Measurements from ENCODE around the gene CYP27B1.
"Not testable (repeated sequence)": the region's sequence is repeated elsewhere in the genome, so short reads cannot be mapped to it uniquely, and the experiment has no call there.

DNA sequence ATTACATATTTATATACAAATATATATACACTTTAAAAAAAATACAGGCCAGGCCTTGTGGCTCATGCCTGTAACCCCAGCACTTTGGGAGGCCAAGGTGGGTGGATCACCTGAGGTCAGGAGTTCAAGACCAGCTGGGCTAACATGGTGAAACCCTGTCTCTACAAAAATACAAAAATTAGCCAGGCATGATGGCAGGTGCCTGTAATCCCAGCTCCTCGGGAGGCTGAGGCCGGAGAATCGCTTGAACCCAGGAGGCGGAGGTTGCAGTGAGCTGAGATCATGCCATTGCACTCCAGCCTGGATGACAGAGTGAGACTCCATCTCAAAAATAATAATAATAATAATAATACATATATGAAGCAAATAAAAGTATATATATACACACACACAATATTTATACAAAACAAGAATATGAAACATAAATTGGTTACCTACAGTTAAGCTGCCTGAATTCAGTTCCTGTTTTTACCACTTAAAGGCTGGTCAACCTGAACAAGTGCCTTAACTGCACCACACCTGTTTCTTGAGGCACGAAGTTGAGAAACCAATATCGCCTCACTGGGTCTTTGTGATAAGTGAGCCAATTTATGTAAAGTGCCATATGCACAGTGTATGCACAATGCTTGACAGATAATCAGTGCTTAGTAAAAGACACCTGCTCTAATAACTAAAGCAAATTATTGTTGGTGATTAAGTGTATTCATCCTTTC, 51.7 kb downstream of the CYP27B1 start:
- TF ChIP-seq EP300 (IDR thresholded peaks at IDR 0.05) = not testable (repeated sequence)
- TF ChIP-seq, protein P1, sequence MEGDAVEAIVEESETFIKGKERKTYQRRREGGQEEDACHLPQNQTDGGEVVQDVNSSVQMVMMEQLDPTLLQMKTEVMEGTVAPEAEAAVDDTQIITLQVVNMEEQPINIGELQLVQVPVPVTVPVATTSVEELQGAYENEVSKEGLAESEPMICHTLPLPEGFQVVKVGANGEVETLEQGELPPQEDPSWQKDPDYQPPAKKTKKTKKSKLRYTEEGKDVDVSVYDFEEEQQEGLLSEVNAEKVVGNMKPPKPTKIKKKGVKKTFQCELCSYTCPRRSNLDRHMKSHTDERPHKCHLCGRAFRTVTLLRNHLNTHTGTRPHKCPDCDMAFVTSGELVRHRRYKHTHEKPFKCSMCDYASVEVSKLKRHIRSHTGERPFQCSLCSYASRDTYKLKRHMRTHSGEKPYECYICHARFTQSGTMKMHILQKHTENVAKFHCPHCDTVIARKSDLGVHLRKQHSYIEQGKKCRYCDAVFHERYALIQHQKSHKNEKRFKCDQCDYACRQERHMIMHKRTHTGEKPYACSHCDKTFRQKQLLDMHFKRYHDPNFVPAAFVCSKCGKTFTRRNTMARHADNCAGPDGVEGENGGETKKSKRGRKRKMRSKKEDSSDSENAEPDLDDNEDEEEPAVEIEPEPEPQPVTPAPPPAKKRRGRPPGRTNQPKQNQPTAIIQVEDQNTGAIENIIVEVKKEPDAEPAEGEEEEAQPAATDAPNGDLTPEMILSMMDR (IDR thresholded peaks at IDR 0.05) = not testable (repeated sequence)

Measured in suprapubic skin (tissue), 3 donors.